Measurements from ENCODE around the gene CH25H. TPM values are rescaled to one million over a fixed set of nuclear protein-coding genes. Genes with fewer than 3 reads are reported as not detected.

The CH25H gene
- total RNA-seq, 1 experiment from 2014 or later: 1.0 TPM

DNA sequence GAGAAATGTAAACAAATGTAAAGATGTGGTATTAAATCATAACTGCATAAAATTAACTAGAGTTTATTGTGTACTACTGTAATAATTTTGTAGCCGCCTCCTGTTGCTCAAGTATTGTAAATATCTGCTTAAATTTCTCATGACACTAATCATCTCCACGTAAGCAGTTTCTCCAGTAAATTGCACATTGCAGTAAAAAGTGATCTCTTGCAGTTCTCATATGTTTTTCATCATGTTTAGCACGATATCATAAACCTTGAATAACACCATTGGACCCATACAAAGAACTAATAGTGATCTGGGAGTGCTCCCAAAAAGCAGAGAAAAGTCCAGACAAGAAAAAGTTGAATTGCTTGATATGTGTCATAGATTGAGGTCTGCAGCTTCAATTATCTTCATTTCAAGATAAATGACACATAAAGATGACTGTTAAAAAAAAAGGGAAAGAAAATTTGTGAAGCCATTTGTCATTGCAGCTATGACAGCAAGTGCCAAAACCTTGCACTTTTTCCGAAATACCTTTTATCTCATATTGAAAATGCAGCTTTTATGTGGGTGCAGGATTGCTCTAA lies 29.2 kb upstream of the CH25H start:
- Histone ChIP-seq H3T11ph (ENCODE audit: low read length) (no peak overlapping the region), H4K20me1 (ENCODE audit: control insufficient read depth, insufficient read depth, insufficient read length) (no peaks in the 10 kb centered on the region), H2AK5ac (ENCODE audit: insufficient read length, low read length) (no peak overlapping the region), H4K8ac (replicated peaks; ENCODE audit: insufficient read length, low read depth, low read length) (no peak overlapping the region), H3K4me2 (ENCODE audit: insufficient read depth, insufficient read length, low read length) (no peak overlapping the region), H3K27me3 (ENCODE audit: insufficient read depth, low read length) (no peaks in the 10 kb centered on the region), H3K23ac (ENCODE audit: insufficient read length, low read depth, low read length) (no peak overlapping the region), H2BK12ac (ENCODE audit: insufficient read length, low read depth, low read length) (no peak overlapping the region), H3K56ac (ENCODE audit: insufficient read length, low read depth, low read length) (no peak overlapping the region), H3K79me1 (ENCODE audit: insufficient read depth, low read depth, low read length, poor library complexity, severe bottlenecking) (no peaks in the 10 kb centered on the region), H4K91ac (ENCODE audit: insufficient read length, low read depth, low read length) (no peak overlapping the region), H3K9ac (ENCODE audit: extremely low read depth, insufficient read length, low read length) (no peak overlapping the region), H4K5ac (ENCODE audit: insufficient read length, low read depth, low read length) (no peak overlapping the region), H2AFZ (ENCODE audit: low read length) (no peak overlapping the region), H3K4ac (ENCODE audit: low read depth, low read length) (no peak overlapping the region), H2BK15ac (ENCODE audit: low read depth, low read length) (no peak overlapping the region), H3K14ac (ENCODE audit: insufficient read depth, low read length) (no peak overlapping the region), H3K23me2 (ENCODE audit: insufficient read length, low read depth, low read length, poor library complexity, severe bottlenecking) (no peaks in the 10 kb centered on the region), H2BK20ac (ENCODE audit: low read depth, low read length, poor library complexity, severe bottlenecking) (no peak overlapping the region), H2BK5ac (ENCODE audit: insufficient read length, low read length) (no peak overlapping the region), H3K9me3 (ENCODE audit: control insufficient read depth, low read depth, low read length) (no peaks in the 10 kb centered on the region), H3K79me2 (ENCODE audit: insufficient read depth, low read length) (no peaks in the 10 kb centered on the region), H3K4me1 (ENCODE audit: insufficient read depth, low read length) (no peaks in the 10 kb centered on the region; the same call in 1 of the 2 replicates), H2BK120ac (ENCODE audit: low read depth, low read length, poor library complexity, severe bottlenecking) (no peak overlapping the region), H3K27ac (ENCODE audit: insufficient read length, low read depth, low read length) (no peak overlapping the region), H3K18ac (ENCODE audit: insufficient read length, low read depth, low read length) (no peak overlapping the region)
- no peaks in the 10 kb centered on the region; a peak in 1 of 5 replicates for H3K9me3 Mint-ChIP-seq
- no peak overlapping the region for H3K4me3 Mint-ChIP-seq
- no peak for DNase-seq
- TF ChIP-seq, protein P1, sequence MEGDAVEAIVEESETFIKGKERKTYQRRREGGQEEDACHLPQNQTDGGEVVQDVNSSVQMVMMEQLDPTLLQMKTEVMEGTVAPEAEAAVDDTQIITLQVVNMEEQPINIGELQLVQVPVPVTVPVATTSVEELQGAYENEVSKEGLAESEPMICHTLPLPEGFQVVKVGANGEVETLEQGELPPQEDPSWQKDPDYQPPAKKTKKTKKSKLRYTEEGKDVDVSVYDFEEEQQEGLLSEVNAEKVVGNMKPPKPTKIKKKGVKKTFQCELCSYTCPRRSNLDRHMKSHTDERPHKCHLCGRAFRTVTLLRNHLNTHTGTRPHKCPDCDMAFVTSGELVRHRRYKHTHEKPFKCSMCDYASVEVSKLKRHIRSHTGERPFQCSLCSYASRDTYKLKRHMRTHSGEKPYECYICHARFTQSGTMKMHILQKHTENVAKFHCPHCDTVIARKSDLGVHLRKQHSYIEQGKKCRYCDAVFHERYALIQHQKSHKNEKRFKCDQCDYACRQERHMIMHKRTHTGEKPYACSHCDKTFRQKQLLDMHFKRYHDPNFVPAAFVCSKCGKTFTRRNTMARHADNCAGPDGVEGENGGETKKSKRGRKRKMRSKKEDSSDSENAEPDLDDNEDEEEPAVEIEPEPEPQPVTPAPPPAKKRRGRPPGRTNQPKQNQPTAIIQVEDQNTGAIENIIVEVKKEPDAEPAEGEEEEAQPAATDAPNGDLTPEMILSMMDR (conservative IDR thresholded peaks at IDR 0.05): no peak
- no peak overlapping the region; a peak in 1 of 7 replicates for H3K27ac Mint-ChIP-seq
- H3K27me3 Mint-ChIP-seq (ENCODE audit: low read depth): peaks cover 1% of the 10 kb centered on the region; the same call in 1 of the 2 replicates
- H3K36me3 Mint-ChIP-seq (ENCODE audit: insufficient read depth in 1 of 3, low read depth in 3 of 3): peaks cover 0 to 4% (median 2%) of the 10 kb centered on the region in 3 experiments; a peak in 3 of 7 replicates
- WGBS (ENCODE audit: extremely low coverage, insufficient read length, low lambda C conversion rate): no CpG with 5 or more reads among the region's 4 CpGs
- peaks cover 23 to 25% of the 10 kb centered on the region in 2 experiments for H3K4me1 Mint-ChIP-seq

Measured in H9 (cell line).